HEK293T (cell line): ENCODE data around the gene MPIG6B.

Experiments
- ARNT ChIP-seq: fragments of 450-650 bp; IDR thresholded peaks from 2 replicates; pipeline ENCODE4 v1.6.1; 2017; ENCODE audit warnings: mild to moderate bottlenecking
- BHLHE40 ChIP-seq: fragments of 450-650 bp; IDR thresholded peaks from 2 replicates; pipeline ENCODE4 v1.6.1; 2016; ENCODE audit warnings: mild to moderate bottlenecking, moderate library complexity, borderline replicate concordance
- ELF4 ChIP-seq: fragments of 450-650 bp; IDR thresholded peaks from 2 replicates; pipeline ENCODE4 v1.6.1; 2017; ENCODE audit warnings: antibody characterized with exemption
- FOXA1 ChIP-seq: fragments of 450-650 bp; IDR thresholded peaks from 2 replicates; pipeline ENCODE4 v1.6.1; 2016; ENCODE audit warnings: mild to moderate bottlenecking
- FOXM1 ChIP-seq: fragments of 450-650 bp; IDR thresholded peaks from 2 replicates; pipeline ENCODE4 v1.6.1; 2017; ENCODE audit warnings: mild to moderate bottlenecking, borderline replicate concordance
- HDGF ChIP-seq: fragments of 450-650 bp; IDR thresholded peaks from 2 replicates; pipeline ENCODE4 v1.6.1; 2017; ENCODE audit warnings: antibody characterized with exemption, borderline replicate concordance
- SP1 ChIP-seq: fragments of 450-650 bp; IDR thresholded peaks from 2 replicates; pipeline ENCODE4 v1.6.1; 2017
- ZNF384 ChIP-seq: fragments of 450-650 bp; IDR thresholded peaks from 2 replicates; pipeline ENCODE4 v1.6.1; 2016
- TF ChIP-seq, protein P1 (sequence below): fragments of 450-650 bp; IDR thresholded peaks from 2 replicates; pipeline ENCODE4 v1.6.1; 2016

DNA sequence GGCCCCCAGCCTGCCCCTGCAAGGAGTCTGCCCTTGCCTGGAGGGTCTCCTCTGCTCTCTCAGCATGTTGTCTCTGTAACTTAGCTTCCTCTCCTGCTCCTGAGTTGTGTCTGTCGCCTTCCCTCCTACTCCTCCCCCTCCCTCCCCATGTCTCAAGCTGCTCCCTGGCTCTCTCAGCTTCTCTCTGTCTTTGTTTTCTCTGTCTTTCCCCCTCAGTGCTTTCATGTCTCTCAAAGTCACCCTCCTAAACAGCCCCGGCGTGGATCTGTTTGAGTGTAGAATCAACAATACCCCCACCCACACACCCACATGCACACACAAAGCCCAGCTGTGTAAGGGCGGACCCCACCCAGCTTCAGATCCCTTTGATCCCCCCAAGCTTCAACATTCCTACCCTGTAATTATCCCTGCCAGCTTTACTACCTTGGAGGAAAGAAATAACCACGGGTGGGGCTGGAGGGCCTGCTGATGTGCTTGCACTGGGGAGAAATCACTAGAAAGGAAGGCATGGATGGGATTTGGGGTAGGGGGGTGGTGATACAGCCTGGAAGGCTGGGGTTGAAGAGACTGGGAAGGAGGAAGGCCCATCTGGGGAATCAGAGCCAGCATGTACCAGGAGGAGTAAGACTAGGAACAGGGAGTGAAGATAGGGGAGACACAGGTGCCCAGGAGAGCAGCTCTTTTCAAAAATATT lies 9.0 kb upstream of the MPIG6B start:
- TF ChIP-seq FOXA1 (no peak), ELF4 (no peak), FOXM1 (no peak), BHLHE40 (no peak), SP1 (no peak), ARNT (no peak), HDGF (no peak), ZNF384 (no peak)
- TF ChIP-seq, protein P1, sequence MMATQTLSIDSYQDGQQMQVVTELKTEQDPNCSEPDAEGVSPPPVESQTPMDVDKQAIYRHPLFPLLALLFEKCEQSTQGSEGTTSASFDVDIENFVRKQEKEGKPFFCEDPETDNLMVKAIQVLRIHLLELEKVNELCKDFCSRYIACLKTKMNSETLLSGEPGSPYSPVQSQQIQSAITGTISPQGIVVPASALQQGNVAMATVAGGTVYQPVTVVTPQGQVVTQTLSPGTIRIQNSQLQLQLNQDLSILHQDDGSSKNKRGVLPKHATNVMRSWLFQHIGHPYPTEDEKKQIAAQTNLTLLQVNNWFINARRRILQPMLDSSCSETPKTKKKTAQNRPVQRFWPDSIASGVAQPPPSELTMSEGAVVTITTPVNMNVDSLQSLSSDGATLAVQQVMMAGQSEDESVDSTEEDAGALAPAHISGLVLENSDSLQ: no peak
